Adipocyte (in vitro differentiated cells): ENCODE data around the gene TMEM131.

Experiments used
- DNase-seq: peaks from one replicate; pipeline ENCODE4 v3.0.0-alpha.2; 2015; ENCODE audit warnings: low read depth
- H3K27me3 ChIP-seq: replicated peaks from 2 replicates; pipeline ENCODE4 v1.7.0; 2013; ENCODE audit warnings: mild to moderate bottlenecking, low read length, moderate library complexity; ENCODE audit not compliant: control insufficient read depth, insufficient read depth
- H3K36me3 ChIP-seq: 2 replicates; pipeline ENCODE4 v1.7.0; 2013; ENCODE audit warnings: low read length, mild to moderate bottlenecking, moderate library complexity; ENCODE audit not compliant: control insufficient read depth, insufficient read depth, severe bottlenecking
- H3K4me1 ChIP-seq: 2 replicates; pipeline ENCODE4 v1.7.0; 2013; ENCODE audit warnings: mild to moderate bottlenecking, low read length, moderate library complexity; ENCODE audit not compliant: control insufficient read depth, insufficient read depth
- H3K4me3 ChIP-seq: 2 replicates; pipeline ENCODE4 v1.7.0; 2013; ENCODE audit warnings: mild to moderate bottlenecking, low read length, moderate library complexity
- H3K9ac ChIP-seq: 2 replicates; pipeline ENCODE4 v1.7.0; 2013; ENCODE audit warnings: mild to moderate bottlenecking, low read length, moderate library complexity
- H3K9me3 ChIP-seq: 2 replicates; pipeline ENCODE4 v1.7.0; 2013; ENCODE audit warnings: mild to moderate bottlenecking, low read length, moderate library complexity; ENCODE audit not compliant: control insufficient read depth

Gene TMEM131

GRCh38 chr2:97792416-97792815 is 203.3 kb downstream of the TMEM131 start:
- Histone ChIP-seq H3K9ac (no peak overlapping the region), H3K27me3 (no peaks in the 10 kb centered on the region), H3K36me3 (peaks cover 61% of the 10 kb centered on the region), H3K9me3 (no peaks in the 10 kb centered on the region), H3K4me3 (no peak overlapping the region), H3K4me1 (no peaks in the 10 kb centered on the region)
- no peak for DNase-seq

GRCh38 chr2:97788986-97789644 is 206.6 kb downstream of the TMEM131 start:
- Histone ChIP-seq H3K9ac (no peak overlapping the region), H3K27me3 (no peaks in the 10 kb centered on the region), H3K4me3 (no peak overlapping the region), H3K4me1 (peaks cover 22% of the 10 kb centered on the region), H3K36me3 (peaks cover 38% of the 10 kb centered on the region), H3K9me3 (no peaks in the 10 kb centered on the region)
- DNase-seq = no peak

- Histone ChIP-seq H3K9ac (peak overlapping the region; percentile 68), H3K36me3 (peaks cover 12% of the 10 kb centered on the region), H3K4me3 (peak overlapping the region; percentile 26), H3K4me1 (peaks cover 22% of the 10 kb centered on the region), H3K27me3 (no peaks in the 10 kb centered on the region), H3K9me3 (no peaks in the 10 kb centered on the region)
- DNase-seq = no peak
Observed at GRCh38 chr2:97785818-97786217, 209.9 kb downstream of the TMEM131 start.

GRCh38 chr2:97784953-97785352 is 210.8 kb downstream of the TMEM131 start:
- Histone ChIP-seq H3K9me3 (no peaks in the 10 kb centered on the region), H3K36me3 (peaks cover 6% of the 10 kb centered on the region), H3K4me1 (peaks cover 22% of the 10 kb centered on the region), H3K4me3 (no peak overlapping the region), H3K9ac (no peak overlapping the region), H3K27me3 (no peaks in the 10 kb centered on the region)
- no peak for DNase-seq

GRCh38 chr2:97781981-97782380 is 213.8 kb downstream of the TMEM131 start:
- no peaks in the 10 kb centered on the region for H3K27me3 ChIP-seq
- H3K36me3 ChIP-seq = no peaks in the 10 kb centered on the region
- no peaks in the 10 kb centered on the region for H3K9me3 ChIP-seq
- no peak for DNase-seq
- no peak overlapping the region for H3K9ac ChIP-seq
- H3K4me3 ChIP-seq = no peak overlapping the region
- H3K4me1 ChIP-seq = peaks cover 22% of the 10 kb centered on the region

GRCh38 chr2:97779141-97779540 is 216.6 kb downstream of the TMEM131 start:
- Histone ChIP-seq H3K4me3 (no peak overlapping the region), H3K36me3 (peaks cover 17% of the 10 kb centered on the region), H3K9ac (no peak overlapping the region), H3K27me3 (no peaks in the 10 kb centered on the region), H3K9me3 (no peaks in the 10 kb centered on the region), H3K4me1 (no peaks in the 10 kb centered on the region)
- no peak for DNase-seq

GRCh38 chr2:97775074-97775473 is 220.7 kb downstream of the TMEM131 start:
- Histone ChIP-seq H3K27me3 (no peaks in the 10 kb centered on the region), H3K9ac (no peak overlapping the region), H3K9me3 (no peaks in the 10 kb centered on the region), H3K36me3 (peaks cover 46% of the 10 kb centered on the region), H3K4me3 (no peak overlapping the region), H3K4me1 (no peaks in the 10 kb centered on the region)
- DNase-seq = no peak

- no peak for DNase-seq
- Histone ChIP-seq H3K9ac (no peak overlapping the region), H3K4me3 (no peak overlapping the region), H3K4me1 (no peaks in the 10 kb centered on the region), H3K27me3 (no peaks in the 10 kb centered on the region), H3K9me3 (no peaks in the 10 kb centered on the region), H3K36me3 (peaks cover 46% of the 10 kb centered on the region)
Observed at GRCh38 chr2:97774425-97774824, 221.3 kb downstream of the TMEM131 start.

GRCh38 chr2:97770445-97770844 is 225.3 kb downstream of the TMEM131 start:
- no peaks in the 10 kb centered on the region for H3K9me3 ChIP-seq
- H3K27me3 ChIP-seq = no peaks in the 10 kb centered on the region
- H3K4me1 ChIP-seq = no peaks in the 10 kb centered on the region
- H3K36me3 ChIP-seq = peaks cover 59% of the 10 kb centered on the region
- no peak for DNase-seq
- H3K4me3 ChIP-seq = no peak overlapping the region
- H3K9ac ChIP-seq = no peak overlapping the region

- Histone ChIP-seq H3K36me3 (peaks cover 59% of the 10 kb centered on the region), H3K9ac (no peak overlapping the region), H3K4me1 (no peaks in the 10 kb centered on the region), H3K27me3 (no peaks in the 10 kb centered on the region), H3K9me3 (no peaks in the 10 kb centered on the region), H3K4me3 (no peak overlapping the region)
- no peak for DNase-seq
Observed at GRCh38 chr2:97769711-97770110, 226.0 kb downstream of the TMEM131 start.

- Histone ChIP-seq H3K9me3 (no peaks in the 10 kb centered on the region), H3K9ac (no peak overlapping the region), H3K4me1 (no peaks in the 10 kb centered on the region), H3K27me3 (no peaks in the 10 kb centered on the region), H3K4me3 (no peak overlapping the region), H3K36me3 (peaks cover 59% of the 10 kb centered on the region)
- no peak for DNase-seq
Observed at GRCh38 chr2:97769308-97769707, 226.4 kb downstream of the TMEM131 start.

GRCh38 chr2:97766567-97766966 is 229.2 kb downstream of the TMEM131 start:
- no peak for DNase-seq
- Histone ChIP-seq H3K4me3 (no peak overlapping the region), H3K27me3 (no peaks in the 10 kb centered on the region), H3K9me3 (no peaks in the 10 kb centered on the region), H3K36me3 (peaks cover 57% of the 10 kb centered on the region), H3K9ac (no peak overlapping the region), H3K4me1 (no peaks in the 10 kb centered on the region)
